Neuronal stem cell (in vitro differentiated cells): Measurements from ENCODE around the gene RDH14.

ENCODE experiments used
- DNase-seq: peaks from one replicate; pipeline ENCODE4 v3.0.0-alpha.2; 2013; ENCODE audit warnings: low spot score
- H2AFZ ChIP-seq: one replicate; pipeline ENCODE4 v1.6.1; 2013; ENCODE audit warnings: mild to moderate bottlenecking, low read length, inconsistent platforms
- H2AK5ac ChIP-seq: 2 replicates; pipeline ENCODE4 v1.6.1; 2013; ENCODE audit warnings: low read depth, mild to moderate bottlenecking, inconsistent platforms, low read length, moderate library complexity, mixed read lengths
- H2BK120ac ChIP-seq: 2 replicates; pipeline ENCODE4 v1.6.1; 2013; ENCODE audit warnings: low read depth, mild to moderate bottlenecking, inconsistent platforms, low read length, moderate library complexity, mixed read lengths
- H2BK12ac ChIP-seq: one replicate; pipeline ENCODE4 v1.6.1; 2013; ENCODE audit warnings: low read length, inconsistent platforms
- H2BK15ac ChIP-seq: 2 replicates; pipeline ENCODE4 v1.6.1; 2013; ENCODE audit warnings: mild to moderate bottlenecking, low read length, inconsistent platforms, mixed read lengths
- H2BK5ac ChIP-seq: one replicate; pipeline ENCODE4 v1.6.1; 2013; ENCODE audit warnings: inconsistent platforms, mild to moderate bottlenecking, low read length, moderate library complexity
- H3K14ac ChIP-seq: one replicate; pipeline ENCODE4 v1.6.1; 2013; ENCODE audit warnings: low read length, inconsistent platforms
- H3K18ac ChIP-seq: 2 replicates; pipeline ENCODE4 v1.6.1; 2013; ENCODE audit warnings: low read length, inconsistent platforms
- H3K23ac ChIP-seq: 2 replicates; pipeline ENCODE4 v1.6.1; 2013; ENCODE audit warnings: low read depth, mild to moderate bottlenecking, mixed read lengths, low read length, inconsistent platforms; ENCODE audit not compliant: poor library complexity
- H3K27ac ChIP-seq: replicated peaks from 3 replicates; pipeline ENCODE4 v1.5.1; 2013; ENCODE audit warnings: low read length, inconsistent platforms
- H3K27me3 ChIP-seq, 3 experiments: 2 replicates each; pipeline ENCODE4 v1.6.1; 2013; ENCODE audit warnings: low read length in 3 of 3, mild to moderate bottlenecking in 2 of 3, inconsistent platforms in 1 of 3, low read depth in 1 of 3, mixed read lengths in 1 of 3, moderate library complexity in 1 of 3; ENCODE audit not compliant: control insufficient read depth in 3 of 3, insufficient read depth in 3 of 3
- H3K36me3 ChIP-seq, 2 donors: replicated peaks in 1 of 2; 2 replicates each; pipeline ENCODE4 v1.6.1; 2013; ENCODE audit warnings: low read length in 2 of 2; ENCODE audit not compliant: control insufficient read depth in 2 of 2, insufficient read depth in 2 of 2
- H3K4ac ChIP-seq: 2 replicates; pipeline ENCODE4 v1.6.1; 2013; ENCODE audit warnings: inconsistent platforms, mild to moderate bottlenecking, low read length, moderate library complexity
- H3K4me1 ChIP-seq, 2 donors: 1 replicate in 1 of 2; 2 replicates in 1 of 2; pipeline ENCODE4 v1.6.1; 2013; ENCODE audit warnings: low read length in 2 of 2, low read depth in 1 of 2; ENCODE audit not compliant: control insufficient read depth in 2 of 2, insufficient read depth in 1 of 2
- H3K4me2 ChIP-seq: one replicate; pipeline ENCODE4 v1.6.1; 2013; ENCODE audit warnings: mild to moderate bottlenecking, low read length, inconsistent platforms; ENCODE audit not compliant: insufficient read depth, poor library complexity, severe bottlenecking
- H3K4me3 ChIP-seq, 2 donors: 2 replicates each; pipeline ENCODE4 v1.5.1; 2013; ENCODE audit warnings: low read length in 2 of 2, mild to moderate bottlenecking in 2 of 2, inconsistent platforms in 1 of 2, moderate library complexity in 1 of 2
- H3K79me1 ChIP-seq: one replicate; pipeline ENCODE4 v1.6.1; 2013; ENCODE audit warnings: low read depth, mild to moderate bottlenecking, inconsistent platforms, low read length, moderate library complexity
- H3K9ac ChIP-seq: one replicate; pipeline ENCODE4 v1.6.1; 2013; ENCODE audit warnings: mild to moderate bottlenecking, low read depth, low read length, inconsistent platforms; ENCODE audit not compliant: poor library complexity
- H3K9me3 ChIP-seq, 2 donors: replicated peaks in 1 of 2; 2 replicates each; pipeline versions ENCODE3 to v1.6.1; 2013; ENCODE audit warnings: low read length in 2 of 2, mild to moderate bottlenecking in 2 of 2, inconsistent platforms in 1 of 2, low read depth in 1 of 2, mixed read lengths in 1 of 2, moderate library complexity in 1 of 2; ENCODE audit not compliant: control insufficient read depth in 2 of 2, insufficient read depth in 1 of 2
- H4K8ac ChIP-seq: one replicate; pipeline ENCODE4 v1.6.1; 2013; ENCODE audit warnings: low read depth, mild to moderate bottlenecking, inconsistent platforms, low read length, moderate library complexity
- H4K91ac ChIP-seq: one replicate; pipeline ENCODE4 v1.6.1; 2013; ENCODE audit warnings: low read length, low read depth, mild to moderate bottlenecking, inconsistent platforms; ENCODE audit not compliant: poor library complexity
- WGBS, 2 donors: extraction: QIAGEN DNeasy Blood & Tissue Kit; methylation state at CpG; one replicate each; pipeline ENCODE4 v1.1.7; 2013; ENCODE audit warnings: missing lambda C conversion rate in 2 of 2, mixed read lengths in 1 of 2; ENCODE audit not compliant: insufficient read length in 2 of 2, insufficient replicate concordance in 1 of 2; ENCODE audit errors: extremely low coverage in 2 of 2; 5-methylcytosine and 5-hydroxymethylcytosine counted together

RDH14 gene

DNA sequence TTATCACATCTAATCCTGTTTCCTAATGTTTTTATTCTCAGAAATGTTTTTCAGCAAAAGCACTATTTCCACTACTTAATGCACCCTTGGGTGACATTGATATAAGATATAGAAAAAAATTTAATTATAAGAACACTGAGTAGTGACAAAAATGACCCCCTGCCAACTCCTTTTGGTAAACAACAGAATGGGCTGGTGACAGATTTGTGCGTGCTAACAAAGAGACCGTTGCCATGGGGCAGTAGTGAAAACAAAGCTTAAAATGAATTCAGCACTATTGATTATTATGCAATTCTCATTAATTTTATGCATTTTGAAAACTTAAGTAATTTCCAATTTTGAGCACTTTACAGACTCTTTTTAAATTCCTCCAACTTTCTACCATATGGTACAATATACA, 33.1 kb downstream of the RDH14 start:
- Histone ChIP-seq H4K91ac (no peak overlapping the region), H3K9me3 (no peaks in the 10 kb centered on the region), H2BK120ac (no peak overlapping the region), H3K36me3 (no peaks in the 10 kb centered on the region), H3K27me3 (peaks cover 0 to 33% (median 0%) of the 10 kb centered on the region in 3 experiments), H3K27ac (no peak overlapping the region), H2BK12ac (no peak overlapping the region), H2BK5ac (no peak overlapping the region), H2BK15ac (no peak overlapping the region), H3K4me3 (no peak overlapping the region), H3K4me1 (no peaks in the 10 kb centered on the region), H2AFZ (no peak overlapping the region), H4K8ac (no peak overlapping the region), H3K79me1 (no peaks in the 10 kb centered on the region), H3K4me2 (no peak overlapping the region), H3K18ac (no peak overlapping the region), H3K23ac (no peak overlapping the region), H3K14ac (no peak overlapping the region), H3K9ac (no peak overlapping the region), H2AK5ac (no peak overlapping the region), H3K4ac (no peak overlapping the region)
- DNase-seq = no peak
- no CpG with 5 or more reads among the region's 2 CpGs for WGBS, 2 donors

DNA sequence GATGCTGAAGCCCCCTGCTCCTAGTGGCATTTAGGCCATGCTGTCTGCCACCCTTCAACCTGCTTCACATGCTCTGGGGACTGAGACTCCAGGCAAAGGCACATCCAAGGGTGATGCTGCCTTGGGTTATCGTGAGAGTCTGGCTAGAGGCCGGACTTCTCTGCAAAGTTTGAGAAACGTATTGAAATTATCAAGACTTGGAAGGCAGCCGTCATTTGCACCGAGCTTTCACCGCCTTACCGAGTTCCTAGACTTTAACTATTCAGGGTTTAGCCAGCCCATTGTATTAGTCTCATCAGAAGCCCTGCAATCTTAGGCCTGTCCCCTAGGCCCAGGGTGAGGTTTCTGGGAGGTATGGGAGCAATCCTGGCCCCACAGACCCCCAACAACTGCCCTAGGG, 34.0 kb downstream of the RDH14 start:
- no peak for DNase-seq
- Histone ChIP-seq H3K9me3 (no peaks in the 10 kb centered on the region), H3K4me3 (no peak overlapping the region), H3K4me2 (no peak overlapping the region), H3K23ac (no peak overlapping the region), H3K27me3 (peaks cover 0 to 34% (median 0%) of the 10 kb centered on the region in 3 experiments), H4K91ac (no peak overlapping the region), H2AK5ac (no peak overlapping the region), H3K4ac (no peak overlapping the region), H3K36me3 (no peaks in the 10 kb centered on the region), H3K27ac (no peak overlapping the region), H2AFZ (no peak overlapping the region), H2BK15ac (no peak overlapping the region), H3K9ac (no peak overlapping the region), H3K18ac (no peak overlapping the region), H3K79me1 (no peaks in the 10 kb centered on the region), H4K8ac (no peak overlapping the region), H3K14ac (no peak overlapping the region), H3K4me1 (no peaks in the 10 kb centered on the region), H2BK5ac (no peak overlapping the region), H2BK12ac (no peak overlapping the region), H2BK120ac (no peak overlapping the region)
- WGBS, 2 donors = no CpG with 5 or more reads among the region's 7 CpGs

DNA sequence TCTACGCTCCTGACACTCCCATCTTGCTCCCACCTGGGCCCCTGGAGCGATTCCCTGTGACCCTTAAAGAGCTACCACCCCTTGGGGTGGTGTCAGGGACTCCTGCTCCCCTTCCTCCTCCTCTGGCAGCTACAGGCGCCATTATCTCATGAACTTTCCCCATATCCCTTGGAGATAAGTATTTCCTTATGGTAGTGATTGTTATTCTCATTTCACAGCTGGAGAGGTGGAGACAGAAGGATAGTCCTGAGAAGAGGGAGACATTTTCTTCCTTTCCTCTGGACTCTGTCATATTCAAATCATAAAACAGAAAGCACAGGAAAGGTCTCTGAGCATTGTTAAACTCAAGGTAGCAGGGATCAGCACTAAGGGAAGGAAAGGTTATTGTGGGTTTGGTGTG, 34.6 kb downstream of the RDH14 start:
- no peak overlapping the region for H3K18ac ChIP-seq
- H2BK12ac ChIP-seq = no peak overlapping the region
- H2BK5ac ChIP-seq = no peak overlapping the region
- no peak for DNase-seq
- no peaks in the 10 kb centered on the region for H3K36me3 ChIP-seq
- no peak overlapping the region for H3K4me3 ChIP-seq
- no peak overlapping the region for H3K27ac ChIP-seq
- no peak overlapping the region for H2BK120ac ChIP-seq
- no peak overlapping the region for H4K91ac ChIP-seq
- no peak overlapping the region for H2BK15ac ChIP-seq
- H3K4me1 ChIP-seq = peaks cover 0 to under 1% of the 10 kb centered on the region in 2 donors
- no peaks in the 10 kb centered on the region for H3K79me1 ChIP-seq
- no peak overlapping the region for H4K8ac ChIP-seq
- H3K4ac ChIP-seq = no peak overlapping the region
- H2AK5ac ChIP-seq = no peak overlapping the region
- H3K23ac ChIP-seq = no peak overlapping the region
- H3K27me3 ChIP-seq = peaks cover 0 to 34% (median 0%) of the 10 kb centered on the region in 3 experiments
- no CpG with 5 or more reads among the region's 3 CpGs for WGBS, 2 donors
- H3K4me2 ChIP-seq = no peak overlapping the region
- no peaks in the 10 kb centered on the region for H3K9me3 ChIP-seq
- no peak overlapping the region for H2AFZ ChIP-seq
- no peak overlapping the region for H3K14ac ChIP-seq
- no peak overlapping the region for H3K9ac ChIP-seq

DNA sequence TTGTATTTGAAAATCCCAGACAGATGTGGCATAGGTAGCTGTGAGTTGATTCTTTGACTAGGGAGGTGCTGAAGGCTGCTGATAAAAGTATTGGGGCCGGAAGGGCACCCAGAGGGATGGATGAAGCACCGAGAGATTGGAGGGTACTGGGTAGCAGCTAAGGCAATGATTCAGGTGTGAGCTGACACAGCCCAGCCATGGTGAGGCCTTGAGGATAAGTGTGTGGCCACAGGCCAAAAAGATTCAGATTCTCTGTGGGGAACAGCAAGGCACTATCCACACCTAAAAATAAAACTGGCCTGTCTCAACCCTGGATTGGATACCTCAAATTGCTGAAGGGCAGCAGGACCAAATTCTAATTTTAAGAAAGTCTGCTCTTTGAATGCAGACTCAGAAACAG, 35.2 kb downstream of the RDH14 start:
- Histone ChIP-seq H3K27ac (no peak overlapping the region), H3K9me3 (no peaks in the 10 kb centered on the region), H3K14ac (no peak overlapping the region), H3K4me3 (no peak overlapping the region), H2AFZ (no peak overlapping the region), H3K18ac (no peak overlapping the region), H4K8ac (no peak overlapping the region), H3K4me1 (peaks cover 0 to 2% of the 10 kb centered on the region in 2 donors), H2BK5ac (no peak overlapping the region), H3K27me3 (peaks cover 0 to 34% (median 0%) of the 10 kb centered on the region in 3 experiments), H2AK5ac (no peak overlapping the region), H2BK120ac (no peak overlapping the region), H2BK15ac (no peak overlapping the region), H2BK12ac (no peak overlapping the region), H4K91ac (no peak overlapping the region), H3K36me3 (no peaks in the 10 kb centered on the region), H3K79me1 (no peaks in the 10 kb centered on the region), H3K4me2 (no peak overlapping the region), H3K4ac (no peak overlapping the region), H3K9ac (no peak overlapping the region), H3K23ac (no peak overlapping the region)
- DNase-seq = no peak
- no CpG with 5 or more reads among the region's 2 CpGs for WGBS, 2 donors
